Hematopoietic multipotent progenitor cell treated with erythropoietin and hydrocortisone succinate and interleukin-3 and kit ligand, for 17 days (in vitro differentiated cells): ENCODE measurements around the gene STX16.

Experiments
- DNase-seq: peaks from one replicate; pipeline ENCODE4 v3.0.0-alpha.2; 2015; ENCODE audit warnings: low spot score

The STX16 gene, protein sequence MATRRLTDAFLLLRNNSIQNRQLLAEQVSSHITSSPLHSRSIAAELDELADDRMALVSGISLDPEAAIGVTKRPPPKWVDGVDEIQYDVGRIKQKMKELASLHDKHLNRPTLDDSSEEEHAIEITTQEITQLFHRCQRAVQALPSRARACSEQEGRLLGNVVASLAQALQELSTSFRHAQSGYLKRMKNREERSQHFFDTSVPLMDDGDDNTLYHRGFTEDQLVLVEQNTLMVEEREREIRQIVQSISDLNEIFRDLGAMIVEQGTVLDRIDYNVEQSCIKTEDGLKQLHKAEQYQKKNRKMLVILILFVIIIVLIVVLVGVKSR

DNA sequence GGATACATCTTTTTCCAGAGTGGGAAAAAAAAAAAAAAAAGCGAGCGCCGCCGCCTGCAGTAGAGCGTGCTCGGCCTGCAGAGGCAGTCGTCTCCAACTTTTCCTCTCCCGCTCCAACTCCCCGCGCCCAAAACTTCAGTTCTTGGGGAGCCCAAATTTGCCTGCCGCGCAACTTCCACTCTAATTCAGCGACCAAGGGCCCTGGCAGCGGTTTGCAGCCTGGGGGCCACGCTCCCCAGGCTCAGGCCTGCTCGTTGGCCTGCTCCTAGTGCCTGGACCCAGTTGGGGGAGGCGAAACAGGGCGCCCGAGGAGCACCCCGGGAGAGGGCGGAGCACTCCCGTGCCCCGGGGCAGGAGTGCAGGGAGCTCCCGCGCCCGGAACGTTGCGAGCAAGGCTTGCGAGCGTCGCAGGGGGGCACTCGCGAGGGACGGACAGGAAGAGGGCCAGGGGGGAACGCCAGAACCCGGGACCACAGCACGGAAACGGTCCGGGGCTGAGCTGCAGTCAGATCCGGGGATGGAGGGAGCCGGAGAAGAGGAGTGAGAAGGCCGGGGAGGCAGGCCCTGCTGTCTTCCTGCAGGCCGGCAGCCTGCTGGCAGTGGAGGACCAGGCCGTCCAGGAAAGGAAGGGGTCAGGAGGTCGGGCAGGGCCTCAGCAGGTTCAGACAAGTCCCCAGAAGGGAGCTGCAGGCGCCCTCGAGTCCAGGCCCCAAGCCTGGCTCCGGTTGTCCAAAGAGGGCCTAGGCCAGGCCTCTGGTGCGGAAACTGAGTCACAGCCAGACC, at the start of gene STX16:
TSS of gene STX16 (plus strand) at position 508 of the 783 bp plus-strand sequence. CDS start 724 bp downstream, outside the sequence.
- DNase-seq, result peak; percentile 91

- DNase-seq, result no peak
These were observed 49.0 kb upstream of the STX16 start for GRCh38 chr20:58602124-58602523.

GRCh38 chr20:58603721-58604120, 47.4 kb upstream of the STX16 start:
- no peak for DNase-seq

DNA sequence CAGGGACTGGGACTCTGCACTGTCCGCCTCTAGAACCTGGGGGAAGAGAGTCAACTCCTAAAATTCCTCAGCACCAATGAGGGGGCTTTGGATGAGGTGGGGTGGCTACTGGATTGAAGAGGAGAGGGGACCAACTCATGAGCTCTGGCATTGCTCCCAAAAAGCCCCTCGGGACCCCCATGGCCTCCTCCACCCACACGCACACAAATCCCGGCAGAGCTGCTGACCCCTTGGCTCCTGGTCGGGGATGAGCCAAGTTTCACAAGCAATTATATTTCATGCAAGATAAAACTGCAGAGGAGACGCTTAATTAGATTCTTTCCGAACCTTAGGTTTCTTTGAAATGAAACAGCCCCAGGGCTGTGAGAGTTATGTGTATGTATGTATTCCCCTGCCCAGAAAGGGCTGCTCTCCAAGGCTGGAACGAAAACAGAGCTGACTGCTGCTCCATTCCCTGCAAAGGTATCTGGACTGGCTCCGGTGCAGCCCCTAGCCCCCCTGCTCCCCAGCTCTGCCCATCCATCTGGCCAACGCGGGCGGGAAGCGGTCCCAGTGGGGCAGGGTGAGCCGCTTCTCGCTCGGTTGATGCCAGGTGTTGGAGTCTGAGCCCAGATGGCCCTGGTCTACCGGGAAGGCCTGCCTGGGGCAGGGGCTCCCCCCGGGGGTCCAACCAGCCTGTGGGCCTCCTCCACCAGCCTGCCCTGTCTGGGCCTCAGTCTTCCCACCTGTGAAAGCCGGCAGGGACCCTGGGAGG, 46.8 kb upstream of the STX16 start:
- DNase-seq, result no peak

GRCh38 chr20:58605292-58606065, 45.6 kb upstream of the STX16 start:
- no peak for DNase-seq

DNA sequence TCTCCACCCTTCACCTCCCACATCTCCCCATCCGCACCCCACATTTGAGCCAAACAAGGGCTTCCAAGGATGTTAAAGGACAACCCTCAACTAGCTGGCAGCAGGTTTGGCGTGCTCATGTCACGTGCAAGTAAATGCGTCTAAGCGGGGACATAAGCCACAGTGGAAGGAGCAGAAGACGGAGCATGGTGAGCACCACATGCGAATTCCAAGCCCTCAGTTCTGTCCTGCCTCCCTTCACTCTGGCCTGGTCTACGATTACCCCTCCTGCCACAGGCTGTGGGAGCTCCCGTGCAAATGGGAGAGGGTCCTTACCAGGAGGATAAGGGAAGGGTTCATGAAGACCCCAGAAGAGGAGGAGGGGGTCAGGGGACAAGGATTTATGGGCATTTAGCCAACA, 44.9 kb upstream of the STX16 start:
- no peak for DNase-seq

DNA sequence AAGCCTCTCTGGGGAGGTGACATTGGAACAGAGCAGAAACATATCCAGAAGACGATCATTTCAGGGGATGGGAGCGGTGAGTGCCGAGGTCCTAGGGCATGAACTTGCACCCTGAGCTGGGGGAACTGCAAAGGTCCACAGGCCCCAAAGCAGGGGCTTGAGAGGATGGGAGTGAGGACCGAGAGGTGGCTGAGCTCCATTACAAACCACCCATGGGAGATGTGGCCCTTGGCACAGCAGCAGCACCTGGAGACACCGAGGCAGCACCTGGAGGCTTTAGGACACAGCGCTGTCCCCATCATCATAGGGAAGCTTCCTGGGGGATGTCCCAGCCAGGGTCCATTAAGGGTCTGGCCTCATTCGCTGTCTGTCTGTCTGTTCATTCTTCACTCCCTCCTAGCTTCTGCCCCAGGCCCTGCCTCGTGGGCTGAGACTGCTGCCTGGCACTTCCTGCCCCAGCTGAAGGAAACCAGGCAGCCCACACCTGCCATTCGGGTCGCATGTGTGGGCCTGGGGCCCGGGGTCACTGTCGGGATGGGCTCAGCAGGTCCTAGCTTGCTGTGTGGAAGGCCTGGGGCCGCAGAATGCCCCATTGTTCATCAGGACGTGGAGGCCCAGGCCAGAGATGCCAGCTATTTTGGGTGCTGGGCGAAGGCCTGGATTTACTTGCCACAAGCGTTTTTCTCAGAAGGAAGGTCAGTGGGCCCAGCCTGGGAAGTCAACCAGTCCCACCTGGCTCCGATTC, 42.8 kb upstream of the STX16 start:
- no peak for DNase-seq

DNA sequence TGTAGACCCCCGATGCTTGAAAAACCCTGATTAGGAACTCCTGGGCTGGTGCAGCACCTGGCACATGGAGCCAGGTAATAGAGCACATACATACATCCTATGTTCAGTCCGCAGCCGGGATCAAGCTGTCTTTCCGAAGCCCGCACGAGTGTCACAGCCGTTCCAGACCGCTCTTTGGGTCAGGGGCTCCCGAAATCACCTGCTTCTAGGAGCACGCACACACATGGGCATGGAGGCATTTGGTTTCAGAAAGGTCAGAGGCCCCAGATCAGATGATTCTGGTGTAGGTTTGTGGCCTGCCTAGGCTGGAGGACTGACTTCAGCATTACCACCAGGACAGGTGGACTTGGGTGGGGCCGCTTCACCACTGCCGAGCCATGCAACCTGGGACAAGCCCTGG, 42.1 kb upstream of the STX16 start:
- DNase-seq, result no peak

DNA sequence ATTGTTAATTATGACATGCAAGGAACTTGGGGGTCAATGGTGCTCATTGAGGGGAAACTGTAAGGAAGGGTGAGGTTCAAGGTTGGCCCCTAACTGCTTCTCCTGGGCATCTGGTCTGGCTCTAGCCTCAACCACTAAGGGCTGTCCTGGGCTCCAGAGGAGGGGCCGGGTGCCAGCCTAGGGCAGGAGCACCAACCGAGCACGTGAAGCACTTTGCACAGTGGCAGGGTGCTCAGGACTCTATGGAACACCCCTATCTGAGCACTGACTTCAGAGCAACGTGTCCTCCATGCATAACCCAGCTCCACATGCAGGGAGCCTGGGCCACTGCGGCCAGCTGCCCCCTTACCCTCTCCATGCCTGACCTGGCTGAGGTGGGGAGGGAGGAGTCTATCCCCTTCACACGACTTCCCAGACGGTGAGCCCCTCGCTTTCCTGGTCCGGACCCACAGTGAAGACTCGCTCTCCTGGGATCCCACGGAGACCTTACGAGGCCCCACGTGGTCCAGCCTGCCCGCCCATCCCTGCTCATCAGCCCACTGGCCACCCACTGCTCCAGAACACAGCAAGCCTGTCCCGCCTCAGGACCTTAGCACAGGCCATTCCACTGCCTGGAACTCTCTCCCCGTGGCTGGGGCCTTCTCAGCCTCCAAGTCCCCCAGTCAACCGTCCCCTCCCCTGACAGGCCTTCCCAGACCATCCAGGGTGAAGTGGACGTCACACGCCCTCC, 40.8 kb upstream of the STX16 start:
- DNase-seq, result no peak

- DNase-seq, result no peak
These were observed 40.3 kb upstream of the STX16 start for GRCh38 chr20:58610811-58611210.

GRCh38 chr20:58611236-58612030, 39.6 kb upstream of the STX16 start:
- DNase-seq, result no peak

DNA sequence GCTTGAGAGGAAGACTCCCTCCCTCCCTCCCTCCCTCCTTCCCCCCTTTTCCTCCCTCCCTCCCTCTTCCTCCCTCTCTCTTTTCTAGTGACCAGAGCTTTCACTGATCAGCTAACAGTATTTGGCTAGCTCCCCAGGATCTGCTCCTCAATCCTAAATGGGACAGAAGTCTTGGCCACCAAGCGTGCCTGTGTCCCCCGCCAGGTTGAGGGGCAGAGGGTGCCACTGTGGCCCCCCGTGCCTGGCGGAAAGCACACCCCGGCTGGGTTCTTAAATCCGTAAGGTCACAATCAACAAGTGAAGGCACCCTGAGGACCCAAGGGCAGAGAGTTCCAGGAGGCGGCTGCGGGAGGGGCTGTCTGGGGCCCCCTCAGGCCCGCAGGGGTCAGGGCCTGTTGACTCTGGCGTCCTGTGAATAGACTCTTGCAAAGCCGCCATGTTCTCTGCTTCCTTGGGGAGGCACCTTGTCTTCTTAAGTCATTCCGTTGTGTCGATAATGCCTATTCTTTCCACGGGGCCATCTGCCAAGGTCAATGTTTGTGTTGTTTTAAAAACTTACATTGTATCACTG, 38.9 kb upstream of the STX16 start:
- DNase-seq, result no peak

- no peak for DNase-seq
These were observed 37.8 kb upstream of the STX16 start for GRCh38 chr20:58613061-58613854.

DNA sequence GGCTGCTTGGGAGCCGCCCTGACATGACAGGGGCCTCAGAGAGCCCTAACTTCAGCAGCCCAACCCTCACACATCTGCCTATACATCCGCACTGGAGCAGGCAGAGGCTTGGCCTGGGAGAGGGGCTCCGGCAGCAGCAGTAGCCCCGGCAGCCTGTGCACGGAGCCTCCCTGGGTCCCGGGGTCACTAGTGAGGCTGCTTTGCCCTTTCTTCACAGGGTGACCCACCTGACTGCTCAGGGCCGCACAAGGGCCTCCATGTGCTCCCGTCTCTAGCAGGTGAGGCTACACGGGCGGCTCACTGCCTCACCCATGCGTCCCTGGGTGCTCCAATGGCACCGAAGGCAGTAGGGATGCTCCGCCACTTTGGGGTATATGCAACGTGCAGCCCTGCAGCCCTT, 36.7 kb upstream of the STX16 start:
- DNase-seq, result no peak

- no peak for DNase-seq
These were observed 35.9 kb upstream of the STX16 start for GRCh38 chr20:58614984-58615760.

GRCh38 chr20:58616411-58616810, 34.7 kb upstream of the STX16 start:
- no peak for DNase-seq

DNA sequence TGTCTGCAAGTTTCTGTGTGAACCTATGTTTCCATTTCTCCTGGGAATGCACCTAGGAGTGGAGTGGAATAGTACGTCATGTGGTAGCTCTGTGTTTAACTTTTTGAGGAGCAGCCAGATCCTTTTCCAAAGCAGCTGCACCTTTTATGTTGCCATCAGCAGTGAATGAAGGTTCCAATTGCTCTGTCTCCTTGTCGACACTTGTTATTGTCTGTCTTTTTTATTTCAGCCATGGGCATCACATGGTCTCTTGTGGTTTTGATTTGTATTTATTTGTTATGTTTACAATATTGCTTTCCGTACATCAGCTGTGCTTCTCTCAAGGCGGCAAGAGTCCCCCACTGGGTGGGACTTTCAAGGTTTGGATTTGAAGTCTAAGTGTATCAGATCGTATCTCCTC, 33.9 kb upstream of the STX16 start:
- no peak for DNase-seq
